ENCODE data around the gene SCG5. TPM values are rescaled to one million over a fixed set of nuclear protein-coding genes. Genes with fewer than 3 reads are reported as not detected.
"Not testable (repeated sequence)": the region's sequence is repeated elsewhere in the genome, so short reads cannot be mapped to it uniquely, and the experiment has no call there.

SCG5 gene, protein sequence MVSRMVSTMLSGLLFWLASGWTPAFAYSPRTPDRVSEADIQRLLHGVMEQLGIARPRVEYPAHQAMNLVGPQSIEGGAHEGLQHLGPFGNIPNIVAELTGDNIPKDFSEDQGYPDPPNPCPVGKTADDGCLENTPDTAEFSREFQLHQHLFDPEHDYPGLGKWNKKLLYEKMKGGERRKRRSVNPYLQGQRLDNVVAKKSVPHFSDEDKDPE
- total RNA-seq = 136 TPM

GRCh38 chr15:32641517-32642059 lies at the start of gene SCG5:
TSS of gene SCG5 (plus strand) at chr15:32641710. CDS start at chr15:32643593, 1,883 bp downstream.
- FAIRE-seq = no peak
- peak in 1 of 2 donors; percentile 52 for DNase-seq (ENCODE audit: low spot score in 2 of 2)

- FAIRE-seq; DNase-seq (ENCODE audit: low spot score in 2 of 2): not testable (repeated sequence)
Observed at GRCh38 chr15:32593151-32593550, 48.4 kb upstream of the SCG5 start, which contains the start of gene GOLGA8N. TSS of gene GOLGA8N (plus strand) at chr15:32593456.

DNA sequence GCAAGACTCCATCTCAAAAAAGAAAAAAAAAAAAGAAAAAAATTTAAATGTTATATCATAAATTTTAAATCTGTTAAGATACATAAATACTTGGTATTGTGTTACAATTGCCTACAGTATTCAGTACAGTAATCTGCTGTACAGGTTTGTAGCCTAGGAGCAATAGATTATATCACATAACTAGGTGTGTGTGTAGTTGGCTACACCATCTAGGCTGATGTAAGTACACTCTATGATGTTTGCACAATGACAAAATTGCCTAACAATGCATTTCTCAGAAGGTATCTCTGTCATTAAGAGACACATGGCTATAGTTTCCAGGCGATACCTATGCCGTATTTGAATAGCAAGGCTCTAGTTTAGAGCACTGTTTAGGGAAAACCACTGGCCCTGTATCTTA lies 32.0 kb upstream of the SCG5 start:
- not testable (repeated sequence) for DNase-seq (ENCODE audit: low spot score in 2 of 2); FAIRE-seq

DNA sequence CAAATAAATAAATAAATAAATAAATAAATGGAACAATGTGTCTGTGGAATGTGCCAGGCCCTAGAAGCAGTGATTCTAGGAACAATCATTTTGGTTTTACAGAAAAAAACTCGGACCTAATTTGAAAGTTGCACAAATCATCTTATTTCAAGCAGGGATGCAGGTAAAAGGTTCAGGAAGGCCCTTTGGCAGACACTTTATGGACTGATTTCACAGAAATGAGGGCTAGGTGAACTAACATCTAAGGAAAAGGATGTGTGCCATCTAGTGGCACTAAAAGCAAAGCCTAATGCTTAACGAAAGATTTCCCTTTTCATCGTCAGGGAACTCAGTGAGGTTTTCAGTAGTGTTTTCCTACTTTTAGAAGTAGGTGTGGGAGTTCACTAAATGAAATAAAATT lies 30.8 kb upstream of the SCG5 start:
- FAIRE-seq; DNase-seq (ENCODE audit: low spot score in 2 of 2): not testable (repeated sequence)

- not testable (repeated sequence) for DNase-seq (ENCODE audit: low spot score in 2 of 2); FAIRE-seq
Observed at GRCh38 chr15:32614712-32615050, 26.8 kb upstream of the SCG5 start.

- FAIRE-seq = not testable (repeated sequence)
- peak; percentile 31 to 58 for DNase-seq (ENCODE audit: low spot score in 2 of 2)
Observed at GRCh38 chr15:32615051-32615870, 26.2 kb upstream of the SCG5 start, which contains the start of gene ARHGAP11A. TSS of gene ARHGAP11A (plus strand) at chr15:32615504. CDS start at chr15:32616212, 708 bp downstream.

- not testable (repeated sequence) for FAIRE-seq; DNase-seq (ENCODE audit: low spot score in 2 of 2)
Observed at GRCh38 chr15:32615871-32616426, 25.6 kb upstream of the SCG5 start.

- FAIRE-seq = no peak
- no peak for DNase-seq (ENCODE audit: low spot score in 2 of 2)
Observed at GRCh38 chr15:32636410-32636809, 5.1 kb upstream of the SCG5 start.

DNA sequence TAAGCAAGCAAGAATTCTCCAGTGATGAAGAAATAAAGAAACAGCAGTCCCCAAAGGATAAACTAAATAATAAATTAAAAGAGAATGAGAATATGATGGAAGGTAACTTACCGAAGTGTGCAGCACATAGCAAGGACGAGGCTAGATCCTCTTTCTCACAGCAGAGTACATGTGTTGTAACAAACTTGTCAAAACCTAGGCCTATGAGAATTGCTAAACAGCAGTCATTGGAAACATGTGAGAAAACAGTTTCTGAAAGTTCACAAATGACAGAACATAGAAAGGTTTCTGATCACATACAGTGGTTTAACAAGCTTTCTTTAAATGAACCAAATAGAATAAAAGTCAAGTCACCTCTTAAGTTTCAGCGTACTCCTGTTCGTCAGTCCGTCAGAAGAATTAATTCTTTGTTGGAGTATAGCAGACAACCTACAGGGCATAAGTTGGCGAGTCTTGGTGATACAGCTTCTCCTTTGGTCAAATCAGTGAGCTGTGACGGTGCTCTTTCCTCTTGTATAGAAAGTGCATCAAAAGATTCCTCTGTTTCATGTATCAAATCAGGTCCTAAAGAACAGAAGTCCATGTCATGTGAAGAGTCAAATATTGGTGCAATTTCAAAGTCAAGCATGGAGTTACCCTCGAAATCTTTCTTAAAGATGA lies 4.5 kb upstream of the SCG5 start:
- FAIRE-seq = no peak

GRCh38 chr15:32637704-32638103 lies 3.8 kb upstream of the SCG5 start:
- FAIRE-seq (no peak), DNase-seq (ENCODE audit: low spot score in 2 of 2) (no peak)

More for the DNA sequence above, 4.5 kb upstream of the SCG5 start:
- DNase-seq (ENCODE audit: low spot score in 2 of 2) = no peak

GRCh38 chr15:32642667-32643435 lies 1.3 kb downstream of the SCG5 start:
- no peak for FAIRE-seq
- no peak for DNase-seq (ENCODE audit: low spot score in 2 of 2)

DNA sequence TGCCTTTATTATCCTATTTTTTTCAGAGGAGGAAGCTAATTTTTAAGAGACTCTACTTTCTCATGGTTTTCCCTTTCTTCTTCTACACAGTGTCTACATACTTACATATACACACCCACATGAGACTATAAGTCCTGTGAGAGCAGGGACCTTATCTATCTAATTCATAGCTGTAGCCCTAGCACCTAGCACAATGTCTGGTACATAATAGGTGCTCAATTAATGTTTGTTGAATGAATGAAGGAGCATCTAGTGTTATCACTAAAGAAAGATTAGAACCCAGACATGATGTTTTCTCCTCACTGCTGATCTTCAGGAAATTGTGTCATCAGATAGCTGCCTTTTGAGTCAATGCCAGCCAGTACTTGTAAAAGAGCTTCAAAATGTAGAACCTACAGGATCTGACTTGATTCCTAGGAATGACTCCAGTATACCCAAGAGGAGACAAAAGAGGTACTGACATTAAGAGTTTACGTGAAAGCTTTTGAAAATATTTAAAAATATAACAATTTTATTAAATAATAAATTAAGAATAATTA lies 2.5 kb downstream of the SCG5 start:
- FAIRE-seq = no peak
- DNase-seq (ENCODE audit: low spot score in 2 of 2) = no peak

DNA sequence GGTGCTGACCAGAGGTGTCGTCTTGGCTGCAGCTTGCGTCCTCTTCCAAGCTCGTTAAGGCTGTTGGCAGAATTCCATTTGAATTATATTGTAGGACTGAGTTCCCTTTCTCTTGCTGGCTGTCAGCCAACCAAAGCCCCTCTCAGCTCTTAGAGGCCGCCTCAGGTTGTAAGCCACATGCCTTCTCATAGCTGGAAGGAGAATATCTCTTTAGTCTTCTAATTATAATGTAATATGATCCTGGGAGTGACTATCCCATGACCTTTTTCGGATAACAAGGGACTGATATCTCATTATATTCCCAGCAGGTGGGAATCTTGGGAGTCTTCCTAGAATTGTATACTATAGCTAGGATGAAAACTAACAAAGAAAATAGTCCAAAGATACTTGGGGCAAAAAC lies 4.8 kb downstream of the SCG5 start:
- FAIRE-seq (no peak), DNase-seq (ENCODE audit: low spot score in 2 of 2) (no peak)

- no peak for FAIRE-seq
- no peak for DNase-seq (ENCODE audit: low spot score in 2 of 2)
Observed at GRCh38 chr15:32649342-32649741, 7.8 kb downstream of the SCG5 start.

DNA sequence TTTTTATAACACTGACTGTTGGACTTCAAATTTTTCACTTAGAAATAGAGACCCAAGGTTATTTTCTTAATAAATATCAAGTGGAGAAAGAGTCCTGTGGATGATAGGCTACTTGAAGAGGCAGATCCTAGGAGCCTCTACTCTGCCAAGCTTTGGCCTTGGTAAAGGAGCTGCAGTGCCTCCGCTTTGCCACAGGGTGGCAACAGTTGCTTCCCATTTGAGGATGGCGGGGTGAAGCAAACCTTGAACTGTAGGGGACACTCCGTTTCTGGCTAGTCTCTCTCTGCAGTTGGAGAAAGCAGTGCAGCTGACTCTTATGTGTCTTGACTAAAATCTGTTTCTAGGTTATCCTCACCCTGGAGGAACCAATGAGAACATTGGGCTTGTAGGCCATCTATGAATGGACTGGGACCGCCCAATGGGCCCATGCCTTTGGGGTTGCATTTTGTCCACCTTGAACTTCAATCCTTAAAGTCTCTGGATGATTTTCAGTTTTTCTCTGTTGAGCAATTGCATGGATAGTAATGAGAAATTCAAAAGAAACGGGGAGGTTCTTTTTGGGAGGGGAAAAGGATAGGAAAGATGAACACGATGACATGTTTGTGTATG lies 9.8 kb downstream of the SCG5 start:
- peak in 1 of 2 donors; percentile 55 for DNase-seq (ENCODE audit: low spot score in 2 of 2)
- FAIRE-seq = no peak

DNA sequence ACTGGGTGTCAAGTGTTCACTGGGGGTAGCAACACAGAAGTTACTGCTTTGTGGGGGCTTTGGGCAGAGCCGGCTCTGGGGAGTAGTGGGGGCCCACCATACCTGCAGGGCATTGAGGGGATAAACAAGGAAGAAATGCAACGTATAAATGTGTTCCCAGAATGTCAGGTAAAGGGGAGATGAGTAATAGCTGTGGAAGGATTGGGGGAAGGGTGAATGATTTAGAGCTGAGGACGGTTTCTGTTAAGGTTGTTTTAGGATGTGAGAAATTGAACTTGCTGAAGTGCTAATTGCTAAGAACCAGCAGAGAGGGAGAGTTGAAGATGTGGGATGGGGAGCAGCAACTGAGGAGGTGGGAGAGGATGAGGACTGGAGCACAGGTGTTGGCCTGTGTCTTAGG lies 10.7 kb downstream of the SCG5 start:
- DNase-seq (ENCODE audit: low spot score in 2 of 2) = no peak
- FAIRE-seq = no peak

- FAIRE-seq (no peak), DNase-seq (ENCODE audit: low spot score in 2 of 2) (no peak)
Observed at GRCh38 chr15:32656091-32656490, 14.6 kb downstream of the SCG5 start.

GRCh38 chr15:32656496-32656895 lies 15.0 kb downstream of the SCG5 start:
- no peak for DNase-seq (ENCODE audit: low spot score in 2 of 2)
- FAIRE-seq = no peak

All from frontal cortex (tissue), 4 donors.